ENCODE results near the gene CLNK. TPM values are rescaled to one million over a fixed set of nuclear protein-coding genes. Genes with fewer than 3 reads are reported as not detected.

The CLNK gene
- total and polyA plus RNA-seq, 4 donors = under 0.01 to 0.01 (median under 0.01) TPM; not detected in 1

DNA sequence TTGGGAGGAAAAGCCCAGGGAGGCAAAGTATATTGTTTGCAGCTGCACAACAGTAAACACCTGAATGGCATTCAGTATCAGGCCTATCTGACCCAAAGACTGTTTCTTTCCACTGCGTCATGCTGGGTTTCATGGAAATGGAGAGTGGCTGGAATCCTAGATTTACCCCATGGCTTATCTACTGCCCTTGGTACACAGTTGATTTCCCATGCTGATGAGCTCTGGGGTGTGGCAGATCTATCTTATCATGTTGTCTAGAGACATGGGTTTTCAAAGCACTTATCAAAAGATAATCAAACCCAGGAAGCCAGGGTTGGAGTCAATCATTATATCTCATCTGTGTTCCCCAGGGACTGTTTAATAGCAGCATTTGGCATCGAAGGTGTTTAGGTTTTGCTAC is 72.1 kb downstream of the CLNK start:
- Histone ChIP-seq H3K4me1 (ENCODE audit: control insufficient read depth in 4 of 4, insufficient read depth in 4 of 4, low read length in 3 of 4) (no peaks in the 10 kb centered on the region), H3K36me3 (ENCODE audit: control insufficient read depth in 4 of 4, insufficient read depth in 3 of 4, low read depth in 1 of 4, low read length in 3 of 4) (no peaks in the 10 kb centered on the region), H3K4me3 (ENCODE audit: low read depth in 1 of 3, low read length in 3 of 3) (no peak overlapping the region), H3K27me3 (ENCODE audit: control insufficient read depth in 4 of 4, insufficient read depth in 4 of 4, low read length in 3 of 4) (no peaks in the 10 kb centered on the region), H3K9ac (ENCODE audit: low read depth in 1 of 2, low read length in 2 of 2) (no peak overlapping the region), H3K27ac (ENCODE audit: low read depth in 1 of 2, low read length in 2 of 2) (no peak overlapping the region), H3K9me3 (ENCODE audit: control insufficient read depth in 4 of 4, low read length in 3 of 4) (no peaks in the 10 kb centered on the region)
- TF ChIP-seq FOXA1 (IDR thresholded peaks at IDR 0.05) = no peak
- TF ChIP-seq HNF4G (IDR thresholded peaks at IDR 0.05) = no peak
- 85% methylated on average over 2 of the region's 2 CpGs for WGBS
- DNase-seq (ENCODE audit: low spot score) = no peak

DNA sequence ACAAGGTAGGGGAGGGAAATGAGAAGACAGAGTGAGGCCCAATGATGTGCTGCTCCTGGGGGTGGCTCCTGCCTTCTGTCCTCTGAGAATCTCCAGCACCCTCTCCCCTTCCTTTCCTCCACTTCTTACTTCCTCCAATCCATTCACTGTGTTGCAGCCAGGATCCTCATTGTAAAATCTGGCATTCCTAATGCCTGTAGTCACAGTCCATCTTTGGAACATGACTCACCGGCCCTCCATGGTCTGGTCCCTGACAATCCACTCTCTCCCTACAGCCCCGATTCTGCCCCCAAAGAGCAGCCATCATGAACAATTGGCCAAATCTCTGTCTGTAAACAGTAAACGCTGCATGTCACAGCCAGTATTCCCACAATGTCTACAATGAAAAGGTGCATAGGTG is 72.9 kb downstream of the CLNK start:
- Histone ChIP-seq H3K9me3 (ENCODE audit: control insufficient read depth in 4 of 4, low read length in 3 of 4) (no peaks in the 10 kb centered on the region), H3K9ac (ENCODE audit: low read depth in 1 of 2, low read length in 2 of 2) (no peak overlapping the region), H3K4me1 (ENCODE audit: control insufficient read depth in 4 of 4, insufficient read depth in 4 of 4, low read length in 3 of 4) (no peaks in the 10 kb centered on the region), H3K36me3 (ENCODE audit: control insufficient read depth in 4 of 4, insufficient read depth in 3 of 4, low read depth in 1 of 4, low read length in 3 of 4) (no peaks in the 10 kb centered on the region), H3K27ac (ENCODE audit: low read depth in 1 of 2, low read length in 2 of 2) (no peak overlapping the region), H3K4me3 (ENCODE audit: low read depth in 1 of 3, low read length in 3 of 3) (no peak overlapping the region), H3K27me3 (ENCODE audit: control insufficient read depth in 4 of 4, insufficient read depth in 4 of 4, low read length in 3 of 4) (no peaks in the 10 kb centered on the region)
- TF ChIP-seq, protein P1, sequence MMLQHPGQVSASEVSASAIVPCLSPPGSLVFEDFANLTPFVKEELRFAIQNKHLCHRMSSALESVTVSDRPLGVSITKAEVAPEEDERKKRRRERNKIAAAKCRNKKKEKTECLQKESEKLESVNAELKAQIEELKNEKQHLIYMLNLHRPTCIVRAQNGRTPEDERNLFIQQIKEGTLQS (IDR thresholded peaks at IDR 0.05) = no peak
- TF ChIP-seq FOXA1 (IDR thresholded peaks at IDR 0.05) (no peak), FOXA2 (IDR thresholded peaks at IDR 0.05) (no peak)
- TF ChIP-seq, protein P2, sequence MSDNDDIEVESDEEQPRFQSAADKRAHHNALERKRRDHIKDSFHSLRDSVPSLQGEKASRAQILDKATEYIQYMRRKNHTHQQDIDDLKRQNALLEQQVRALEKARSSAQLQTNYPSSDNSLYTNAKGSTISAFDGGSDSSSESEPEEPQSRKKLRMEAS (IDR thresholded peaks at IDR 0.05) = no peak
- 49% methylated on average over 3 of the region's 3 CpGs for WGBS
- DNase-seq (ENCODE audit: low spot score) = no peak

DNA sequence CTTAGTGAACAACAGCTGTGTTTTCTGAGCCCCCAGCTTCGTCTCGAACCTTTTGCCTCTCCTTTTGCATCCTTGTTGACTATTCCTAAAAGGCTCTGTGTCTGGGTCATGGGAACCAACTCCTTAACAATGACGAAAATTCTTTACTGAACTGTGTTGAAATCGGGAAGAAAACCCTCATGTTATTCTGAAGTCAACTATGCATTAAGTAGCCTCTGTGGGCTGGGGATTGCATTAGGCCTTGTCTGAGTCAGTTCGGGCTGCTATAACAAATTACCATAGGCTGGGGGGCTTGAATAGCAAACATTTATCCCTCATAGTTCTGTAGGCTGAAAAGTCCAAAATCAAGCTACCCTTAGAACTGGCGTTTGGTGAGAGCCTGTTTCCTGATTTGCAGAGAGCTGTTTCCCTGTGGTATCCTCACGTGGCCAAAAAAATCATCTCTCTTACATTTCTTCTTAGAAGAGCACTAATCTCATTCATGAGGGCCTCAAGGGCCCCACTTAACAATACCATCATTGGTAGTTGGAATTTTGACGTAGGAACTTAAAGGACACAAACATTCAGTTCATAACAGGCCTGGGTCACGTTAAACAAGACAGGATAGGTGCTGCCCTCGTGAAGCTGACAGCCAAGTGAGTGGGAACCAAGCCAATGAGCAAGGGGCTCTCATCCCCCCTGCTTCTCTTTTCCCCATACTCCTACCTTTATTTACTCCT is 75.9 kb downstream of the CLNK start:
- Histone ChIP-seq H3K9ac (ENCODE audit: low read depth in 1 of 2, low read length in 2 of 2) (no peak overlapping the region), H3K27ac (ENCODE audit: low read depth in 1 of 2, low read length in 2 of 2) (no peak overlapping the region), H3K27me3 (ENCODE audit: control insufficient read depth in 4 of 4, insufficient read depth in 4 of 4, low read length in 3 of 4) (no peaks in the 10 kb centered on the region), H3K9me3 (ENCODE audit: control insufficient read depth in 4 of 4, low read length in 3 of 4) (no peaks in the 10 kb centered on the region), H3K4me3 (ENCODE audit: low read depth in 1 of 3, low read length in 3 of 3) (no peak overlapping the region), H3K4me1 (ENCODE audit: control insufficient read depth in 4 of 4, insufficient read depth in 4 of 4, low read length in 3 of 4) (no peaks in the 10 kb centered on the region), H3K36me3 (ENCODE audit: control insufficient read depth in 4 of 4, insufficient read depth in 3 of 4, low read depth in 1 of 4, low read length in 3 of 4) (no peaks in the 10 kb centered on the region)
- WGBS = 84% methylated on average over 10 of the region's 10 CpGs
- no peak for DNase-seq (ENCODE audit: low spot score)
- TF ChIP-seq RAD21 (IDR thresholded peaks at IDR 0.05) = no peak
- TF ChIP-seq, protein P1 (IDR thresholded peaks at IDR 0.05) = no peak

DNA sequence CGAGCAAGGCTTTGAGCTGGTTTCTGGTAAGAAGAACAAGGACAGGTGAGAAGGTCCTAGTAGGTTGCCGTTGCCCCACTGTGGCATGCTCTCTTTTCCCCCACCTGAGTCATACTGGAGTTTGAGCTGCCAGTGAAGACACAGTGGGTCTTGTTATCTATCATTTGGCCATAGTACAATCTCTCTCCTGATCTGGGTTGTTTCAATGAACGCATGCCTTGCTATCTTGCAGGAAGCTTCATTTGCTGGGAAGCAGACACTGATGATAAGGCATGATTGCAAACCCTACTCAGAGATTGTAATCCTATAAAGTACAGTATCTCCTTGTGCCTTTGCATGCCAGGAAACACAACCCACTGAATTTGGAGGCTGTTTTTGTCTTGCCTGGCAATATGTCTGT is 77.4 kb downstream of the CLNK start:
- 78% methylated on average over 3 of the region's 3 CpGs for WGBS
- Histone ChIP-seq H3K9ac (ENCODE audit: low read depth in 1 of 2, low read length in 2 of 2) (no peak overlapping the region), H3K9me3 (ENCODE audit: control insufficient read depth in 4 of 4, low read length in 3 of 4) (no peaks in the 10 kb centered on the region), H3K36me3 (ENCODE audit: control insufficient read depth in 4 of 4, insufficient read depth in 3 of 4, low read depth in 1 of 4, low read length in 3 of 4) (no peaks in the 10 kb centered on the region), H3K27me3 (ENCODE audit: control insufficient read depth in 4 of 4, insufficient read depth in 4 of 4, low read length in 3 of 4) (no peaks in the 10 kb centered on the region), H3K4me3 (ENCODE audit: low read depth in 1 of 3, low read length in 3 of 3) (no peak overlapping the region), H3K27ac (ENCODE audit: low read depth in 1 of 2, low read length in 2 of 2) (no peak overlapping the region), H3K4me1 (ENCODE audit: control insufficient read depth in 4 of 4, insufficient read depth in 4 of 4, low read length in 3 of 4) (no peaks in the 10 kb centered on the region)
- no peak for DNase-seq (ENCODE audit: low spot score)
- TF ChIP-seq RAD21 (IDR thresholded peaks at IDR 0.05) = no peak
- TF ChIP-seq, protein P3, sequence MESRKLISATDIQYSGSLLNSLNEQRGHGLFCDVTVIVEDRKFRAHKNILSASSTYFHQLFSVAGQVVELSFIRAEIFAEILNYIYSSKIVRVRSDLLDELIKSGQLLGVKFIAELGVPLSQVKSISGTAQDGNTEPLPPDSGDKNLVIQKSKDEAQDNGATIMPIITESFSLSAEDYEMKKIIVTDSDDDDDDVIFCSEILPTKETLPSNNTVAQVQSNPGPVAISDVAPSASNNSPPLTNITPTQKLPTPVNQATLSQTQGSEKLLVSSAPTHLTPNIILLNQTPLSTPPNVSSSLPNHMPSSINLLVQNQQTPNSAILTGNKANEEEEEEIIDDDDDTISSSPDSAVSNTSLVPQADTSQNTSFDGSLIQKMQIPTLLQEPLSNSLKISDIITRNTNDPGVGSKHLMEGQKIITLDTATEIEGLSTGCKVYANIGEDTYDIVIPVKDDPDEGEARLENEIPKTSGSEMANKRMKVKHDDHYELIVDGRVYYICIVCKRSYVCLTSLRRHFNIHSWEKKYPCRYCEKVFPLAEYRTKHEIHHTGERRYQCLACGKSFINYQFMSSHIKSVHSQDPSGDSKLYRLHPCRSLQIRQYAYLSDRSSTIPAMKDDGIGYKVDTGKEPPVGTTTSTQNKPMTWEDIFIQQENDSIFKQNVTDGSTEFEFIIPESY (IDR thresholded peaks at IDR 0.05) = no peak
- no peak for TF ChIP-seq FOXA2 (IDR thresholded peaks at IDR 0.05)
- no peak for TF ChIP-seq HNF4G (IDR thresholded peaks at IDR 0.05)
- TF ChIP-seq FOXA1 (IDR thresholded peaks at IDR 0.05) = no peak
